OCI-M1 (cell line): ENCODE results near the gene SELENOV.
"Not testable (repeated sequence)": the region's sequence is repeated elsewhere in the genome, so short reads cannot be mapped to it uniquely, and the experiment has no call there.

Experiments used
- DNase-seq: peaks from one replicate; lab custom pipeline; 2025; lab: John Stamatoyannopoulos, UW

Gene SELENOV, protein sequence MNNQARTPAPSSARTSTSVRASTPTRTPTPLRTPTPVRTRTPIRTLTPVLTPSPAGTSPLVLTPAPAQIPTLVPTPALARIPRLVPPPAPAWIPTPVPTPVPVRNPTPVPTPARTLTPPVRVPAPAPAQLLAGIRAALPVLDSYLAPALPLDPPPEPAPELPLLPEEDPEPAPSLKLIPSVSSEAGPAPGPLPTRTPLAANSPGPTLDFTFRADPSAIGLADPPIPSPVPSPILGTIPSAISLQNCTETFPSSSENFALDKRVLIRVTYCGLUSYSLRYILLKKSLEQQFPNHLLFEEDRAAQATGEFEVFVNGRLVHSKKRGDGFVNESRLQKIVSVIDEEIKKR

DNA sequence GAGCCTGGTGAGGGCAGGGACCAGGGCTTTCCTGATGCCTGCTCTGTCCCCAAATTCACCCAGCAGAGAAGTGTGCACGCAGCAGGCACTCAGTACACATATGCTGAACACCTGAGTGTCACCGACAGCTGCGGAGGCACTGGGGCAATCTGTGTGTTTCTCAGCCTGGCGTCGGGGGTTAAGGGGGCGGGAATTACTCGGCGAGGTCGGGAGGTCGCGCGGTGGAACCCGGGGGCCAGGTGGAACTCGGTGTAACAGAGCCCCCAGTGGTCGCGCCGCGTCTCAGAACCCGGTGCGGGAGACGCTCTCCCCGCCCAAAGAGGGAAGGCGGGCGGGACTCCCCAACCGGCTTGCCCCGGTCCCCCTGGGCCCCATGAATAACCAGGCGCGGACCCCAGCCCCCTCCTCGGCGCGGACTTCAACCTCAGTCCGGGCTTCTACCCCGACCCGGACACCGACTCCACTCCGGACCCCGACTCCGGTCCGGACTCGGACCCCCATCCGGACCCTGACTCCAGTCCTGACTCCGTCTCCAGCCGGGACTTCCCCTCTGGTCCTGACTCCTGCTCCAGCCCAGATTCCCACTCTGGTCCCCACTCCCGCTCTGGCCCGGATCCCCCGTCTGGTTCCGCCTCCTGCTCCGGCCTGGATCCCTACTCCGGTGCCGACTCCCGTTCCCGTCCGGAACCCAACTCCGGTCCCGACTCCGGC is at the start of gene SELENOV:
Gene SELENOV, plus strand, starts transcription at position 300 of the 711 bp plus-strand sequence. Its CDS starts 74 bp downstream, at position 374.
- DNase-seq: no peak

DNA sequence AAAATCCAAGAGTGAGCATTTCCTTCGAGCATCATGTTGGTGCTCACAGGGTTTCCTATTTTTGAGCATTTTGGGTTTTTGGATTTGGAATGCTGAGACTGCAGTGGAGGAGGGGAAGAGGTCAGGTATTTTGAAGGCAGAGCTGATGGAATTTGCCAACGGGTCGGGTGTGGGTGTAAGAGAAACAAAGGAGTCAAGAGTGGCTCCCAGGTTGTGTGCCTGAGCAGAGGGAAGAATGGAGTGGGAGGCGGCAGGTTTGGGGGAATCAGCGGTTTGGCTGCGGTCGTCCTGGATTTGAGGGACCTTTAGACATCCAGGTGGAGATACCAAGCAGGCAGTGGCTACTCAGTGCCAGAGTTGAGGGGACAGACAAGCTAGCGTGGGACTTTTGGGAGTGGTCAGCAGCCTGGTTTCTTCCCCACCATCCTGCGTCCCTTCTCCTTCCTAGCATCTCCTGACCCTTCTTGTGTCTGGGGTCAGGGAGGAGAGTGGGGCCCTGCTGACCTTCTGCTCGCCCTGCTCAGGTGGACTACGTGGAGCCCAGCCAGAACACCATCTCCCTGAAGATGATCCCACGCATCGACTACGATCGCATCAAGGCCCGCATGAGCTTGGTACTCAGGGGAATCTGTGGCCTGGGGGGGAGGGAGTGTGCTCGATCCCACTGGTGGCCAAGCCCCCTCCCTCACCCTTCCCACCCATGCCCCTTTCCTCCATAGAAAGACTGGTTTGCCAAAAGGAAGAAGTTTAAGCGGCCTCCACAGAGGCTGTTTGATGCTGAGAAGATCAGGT is 48.8 kb upstream of the SELENOV start:
- no peak for DNase-seq

DNA sequence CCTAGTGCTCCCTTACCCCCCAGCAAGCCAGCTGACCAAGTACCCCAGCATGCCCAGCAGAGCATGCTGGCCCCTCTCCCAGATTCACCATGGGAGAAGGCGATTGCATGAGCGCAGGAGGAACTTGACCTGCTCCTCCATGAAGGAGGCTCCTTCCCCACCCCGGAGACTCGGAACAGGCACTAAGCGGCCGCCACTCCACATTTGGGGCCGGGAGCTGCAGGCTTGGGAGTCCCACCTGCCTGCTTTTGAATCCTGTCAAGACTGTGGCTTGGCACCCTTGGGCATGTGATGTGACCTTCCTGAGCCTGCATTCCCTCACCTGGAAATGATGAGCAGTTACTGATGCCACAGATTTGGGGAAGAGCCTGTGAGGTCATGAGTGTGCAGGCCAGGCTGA is 47.0 kb upstream of the SELENOV start:
- no peak for DNase-seq

DNA sequence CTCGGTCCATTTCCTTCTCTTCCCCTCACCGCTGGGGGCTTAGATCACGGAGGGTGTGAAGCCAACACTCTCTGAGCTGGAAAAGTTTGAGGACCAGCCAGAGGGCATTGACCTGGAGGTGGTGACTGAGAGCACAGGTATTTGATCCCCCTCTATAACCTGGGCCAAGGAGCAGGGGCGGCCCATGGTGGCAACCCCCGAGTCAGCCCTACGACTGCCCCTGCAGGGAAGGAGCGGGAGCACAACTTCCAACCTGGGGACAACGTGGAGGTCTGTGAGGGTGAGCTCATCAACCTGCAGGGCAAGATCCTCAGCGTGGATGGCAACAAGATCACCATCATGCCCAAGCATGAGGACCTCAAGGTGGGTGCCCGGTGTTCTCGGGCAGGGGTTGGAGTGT is 45.9 kb upstream of the SELENOV start:
- DNase-seq: no peak

DNA sequence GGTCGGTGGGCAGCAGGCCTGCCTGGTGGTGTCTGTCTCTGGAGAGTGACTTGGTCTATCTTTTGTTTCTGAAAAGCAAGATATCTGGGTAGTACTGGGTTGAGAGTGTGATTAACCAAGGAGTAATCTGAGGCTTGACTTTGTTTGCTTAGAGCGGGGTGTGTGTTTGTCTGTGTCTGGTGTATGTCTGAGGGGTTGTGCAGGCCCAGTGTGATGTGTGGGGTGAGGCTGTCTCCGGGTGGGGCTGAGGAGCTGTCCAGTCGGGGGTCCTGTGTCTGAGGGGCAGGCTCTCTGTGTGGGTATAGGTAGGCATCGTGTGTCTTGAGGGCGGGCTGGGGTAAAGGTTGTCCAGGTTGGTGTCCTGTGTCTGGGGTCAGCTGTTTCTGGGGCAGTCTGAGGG is 45.4 kb upstream of the SELENOV start:
- DNase-seq: no peak

DNA sequence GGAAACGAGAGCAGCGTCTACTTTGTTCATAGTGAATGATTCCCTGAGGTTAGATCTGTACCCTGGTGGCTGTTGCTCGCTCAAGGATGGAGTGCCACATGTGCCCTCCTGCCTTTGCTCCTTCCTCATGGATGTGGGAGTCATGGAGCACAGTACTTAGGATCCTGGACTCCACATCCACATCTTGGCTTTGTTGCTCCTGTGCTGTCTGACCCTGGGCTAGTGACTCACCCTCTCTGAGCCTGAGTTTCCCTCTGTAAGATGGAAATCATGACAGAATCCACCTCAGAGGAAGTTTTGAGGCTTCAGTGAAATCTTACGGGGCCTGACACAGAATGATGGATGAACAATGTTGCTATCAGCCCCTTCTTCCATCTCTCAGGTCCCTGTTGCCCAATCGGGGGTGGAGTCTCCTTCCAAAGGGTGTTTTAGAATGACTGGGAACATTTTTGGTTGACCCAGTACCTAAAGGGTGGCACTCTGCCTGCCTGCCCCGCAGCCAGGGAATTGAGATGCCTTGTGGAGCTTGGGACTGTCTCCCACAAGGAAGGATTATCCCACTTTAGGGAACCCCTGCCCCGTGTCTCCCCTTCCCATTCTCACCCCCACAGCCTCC is 44.1 kb upstream of the SELENOV start:
- no peak for DNase-seq

DNA sequence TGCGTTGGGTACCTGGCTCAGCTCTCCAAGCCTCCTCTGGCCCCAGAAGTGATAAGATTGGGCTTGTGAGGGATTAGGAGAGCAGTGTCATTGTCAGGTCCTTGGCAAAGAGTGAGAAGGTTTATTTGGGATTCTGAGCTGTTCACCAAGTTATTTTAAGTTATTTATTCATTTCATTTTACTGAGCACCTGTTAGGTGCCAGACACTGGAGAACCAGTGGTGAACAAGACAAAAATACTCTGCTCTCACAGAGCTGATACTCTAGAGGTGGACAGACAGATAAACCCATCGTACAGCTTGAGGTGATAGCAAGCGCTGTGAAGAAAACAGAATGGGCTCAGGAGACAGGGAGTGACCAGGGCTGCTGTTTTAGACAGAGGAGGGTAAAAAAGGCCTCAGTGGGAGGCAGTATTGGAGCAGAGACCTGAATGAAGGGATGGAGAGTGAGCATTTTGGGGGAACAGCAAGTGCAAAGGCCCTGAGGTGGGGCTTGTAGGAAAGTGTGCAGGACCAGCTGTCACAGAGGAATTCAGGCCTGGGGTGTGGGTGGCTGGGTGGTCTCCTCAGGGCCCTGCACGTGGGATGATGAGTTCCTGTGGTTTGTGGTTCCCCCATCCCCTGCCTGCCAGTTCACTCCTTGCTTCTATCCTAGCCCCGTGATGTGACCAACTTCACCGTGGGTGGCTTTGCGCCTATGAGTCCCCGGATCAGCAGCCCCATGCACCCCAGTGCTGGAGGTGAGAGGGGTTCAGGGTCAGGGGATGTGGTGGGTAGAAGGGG is 43.0 kb upstream of the SELENOV start:
- DNase-seq: no peak

DNA sequence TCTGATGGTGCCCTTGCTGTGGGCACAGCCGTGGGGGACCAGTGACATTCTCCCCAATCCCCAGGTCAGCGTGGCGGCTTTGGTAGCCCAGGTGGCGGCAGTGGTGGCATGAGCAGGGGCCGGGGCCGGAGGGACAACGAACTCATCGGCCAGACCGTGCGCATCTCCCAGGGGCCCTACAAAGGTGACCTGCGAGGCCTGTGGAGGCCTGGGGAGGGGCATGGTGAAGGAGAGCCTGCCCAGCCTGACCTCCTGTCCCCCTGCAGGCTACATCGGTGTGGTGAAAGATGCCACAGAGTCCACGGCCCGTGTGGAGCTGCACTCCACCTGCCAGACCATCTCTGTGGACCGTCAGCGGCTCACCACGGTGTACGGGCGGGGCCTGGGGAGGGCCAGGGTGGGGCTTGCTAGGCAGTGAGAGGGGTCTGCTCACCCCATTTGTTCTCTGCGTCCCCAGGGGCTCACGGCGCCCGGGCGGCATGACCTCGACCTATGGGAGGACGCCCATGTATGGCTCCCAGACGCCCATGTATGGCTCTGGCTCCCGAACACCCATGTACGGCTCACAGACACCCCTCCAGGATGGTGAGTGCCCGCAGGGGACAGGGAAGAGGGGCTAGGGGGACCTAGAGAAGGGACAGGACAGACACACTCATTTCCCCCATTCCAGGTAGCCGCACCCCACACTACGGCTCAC is 42.0 kb upstream of the SELENOV start:
- DNase-seq: no peak

DNA sequence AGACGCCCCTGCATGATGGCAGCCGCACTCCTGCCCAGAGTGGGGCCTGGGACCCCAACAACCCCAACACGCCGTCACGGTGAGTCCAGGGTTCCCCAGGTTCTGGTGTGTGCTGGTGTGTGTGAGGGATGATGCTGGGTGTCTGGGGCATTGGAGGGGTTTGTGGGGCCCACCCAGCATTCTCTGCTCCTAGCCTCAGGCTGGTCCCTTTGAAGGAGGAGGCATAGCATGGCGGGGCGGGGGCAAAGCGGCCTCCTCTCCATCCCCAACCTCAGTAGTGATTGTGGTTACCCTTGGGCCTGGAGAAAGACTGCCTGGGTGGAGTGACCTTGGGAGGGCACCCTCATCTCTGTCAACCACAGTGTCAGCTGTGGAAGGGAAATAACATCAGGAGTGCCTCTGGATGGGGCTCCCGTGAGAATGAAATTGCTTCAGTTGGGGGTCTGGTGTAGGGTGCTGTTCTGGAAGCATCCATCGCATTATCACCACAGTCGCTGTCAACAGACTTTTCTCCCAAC is 41.4 kb upstream of the SELENOV start:
- DNase-seq: no peak

DNA sequence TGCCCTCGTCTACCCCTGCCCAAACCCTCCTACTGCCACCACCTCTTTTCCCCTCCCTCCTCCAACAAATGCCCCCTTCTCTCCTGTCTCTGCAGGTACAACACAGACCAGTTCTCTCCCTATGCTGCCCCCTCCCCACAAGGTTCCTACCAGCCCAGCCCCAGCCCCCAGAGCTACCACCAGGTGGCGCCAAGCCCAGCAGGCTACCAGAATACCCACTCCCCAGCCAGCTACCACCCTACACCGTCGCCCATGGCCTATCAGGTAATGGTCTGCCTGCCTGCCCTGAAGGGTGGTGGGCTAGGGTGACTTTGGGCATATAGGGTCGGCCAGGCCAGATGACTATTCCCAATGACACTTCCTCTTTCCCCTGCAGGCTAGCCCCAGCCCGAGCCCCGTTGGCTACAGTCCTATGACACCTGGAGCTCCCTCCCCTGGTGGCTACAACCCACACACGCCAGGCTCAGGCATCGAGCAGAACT is 40.8 kb upstream of the SELENOV start:
- DNase-seq: peak; percentile 66

DNA sequence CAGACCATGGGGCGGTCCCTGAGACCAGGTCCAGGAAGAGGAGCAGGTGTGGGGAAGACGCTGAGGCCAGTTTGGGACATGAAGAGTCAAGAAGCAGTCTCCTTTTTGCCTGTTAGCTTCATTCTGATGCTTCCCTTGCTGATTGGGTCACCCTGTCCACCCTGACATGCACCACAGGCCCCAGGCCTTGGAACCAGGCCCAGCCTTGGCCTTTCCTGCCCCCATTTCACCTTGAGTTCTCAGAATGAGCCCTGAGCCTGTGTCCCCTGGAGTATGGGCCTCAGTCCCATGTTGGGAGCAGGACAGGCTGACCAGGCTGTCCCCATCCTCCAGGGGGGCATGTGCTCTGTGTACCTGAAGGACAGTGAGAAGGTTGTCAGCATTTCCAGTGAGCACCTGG is 39.2 kb upstream of the SELENOV start:
- DNase-seq: no peak

DNA sequence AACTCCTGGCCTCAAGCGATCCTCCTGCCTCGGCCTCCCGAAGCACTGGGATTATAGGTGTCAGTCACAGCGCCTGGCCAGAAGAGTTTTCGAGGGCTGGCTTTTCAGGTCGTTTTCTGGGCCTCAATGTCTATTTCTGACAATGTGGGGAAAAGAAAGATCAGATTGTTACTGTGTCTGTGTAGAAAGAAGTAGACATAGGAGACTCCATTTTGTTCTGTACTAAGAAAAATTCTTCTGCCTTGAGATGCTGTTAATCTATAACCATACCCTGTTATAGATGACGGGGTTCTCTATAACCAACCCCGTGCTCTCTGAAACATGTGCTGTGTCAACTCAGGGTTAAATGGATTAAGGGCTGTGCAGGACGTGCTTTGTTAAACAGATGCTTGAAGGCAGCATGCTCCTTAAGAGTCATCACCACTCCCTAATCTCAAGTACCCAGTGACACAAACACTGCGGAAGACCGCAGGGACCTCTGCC is 35.6 kb upstream of the SELENOV start:
- DNase-seq: not testable (repeated sequence)

DNA sequence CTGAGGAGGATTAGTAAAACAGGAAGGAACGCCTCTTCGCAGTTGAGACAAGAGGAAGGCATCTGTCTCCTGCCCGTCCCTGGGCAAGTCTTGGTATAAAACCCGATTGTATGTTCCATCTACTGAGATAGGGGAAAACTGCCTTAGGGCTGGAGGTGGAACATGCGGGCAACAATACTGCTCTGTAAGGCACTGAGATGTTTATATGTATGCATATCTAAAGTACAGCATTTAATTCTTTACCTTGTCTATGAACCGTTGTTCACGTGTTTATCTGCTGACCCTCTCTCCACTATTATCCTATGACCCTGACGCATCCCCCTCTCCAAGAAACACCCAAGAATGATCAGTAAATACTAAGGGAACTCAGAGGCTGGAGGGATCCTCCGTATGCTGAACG is 35.0 kb upstream of the SELENOV start:
- peak; percentile 65 for DNase-seq

DNA sequence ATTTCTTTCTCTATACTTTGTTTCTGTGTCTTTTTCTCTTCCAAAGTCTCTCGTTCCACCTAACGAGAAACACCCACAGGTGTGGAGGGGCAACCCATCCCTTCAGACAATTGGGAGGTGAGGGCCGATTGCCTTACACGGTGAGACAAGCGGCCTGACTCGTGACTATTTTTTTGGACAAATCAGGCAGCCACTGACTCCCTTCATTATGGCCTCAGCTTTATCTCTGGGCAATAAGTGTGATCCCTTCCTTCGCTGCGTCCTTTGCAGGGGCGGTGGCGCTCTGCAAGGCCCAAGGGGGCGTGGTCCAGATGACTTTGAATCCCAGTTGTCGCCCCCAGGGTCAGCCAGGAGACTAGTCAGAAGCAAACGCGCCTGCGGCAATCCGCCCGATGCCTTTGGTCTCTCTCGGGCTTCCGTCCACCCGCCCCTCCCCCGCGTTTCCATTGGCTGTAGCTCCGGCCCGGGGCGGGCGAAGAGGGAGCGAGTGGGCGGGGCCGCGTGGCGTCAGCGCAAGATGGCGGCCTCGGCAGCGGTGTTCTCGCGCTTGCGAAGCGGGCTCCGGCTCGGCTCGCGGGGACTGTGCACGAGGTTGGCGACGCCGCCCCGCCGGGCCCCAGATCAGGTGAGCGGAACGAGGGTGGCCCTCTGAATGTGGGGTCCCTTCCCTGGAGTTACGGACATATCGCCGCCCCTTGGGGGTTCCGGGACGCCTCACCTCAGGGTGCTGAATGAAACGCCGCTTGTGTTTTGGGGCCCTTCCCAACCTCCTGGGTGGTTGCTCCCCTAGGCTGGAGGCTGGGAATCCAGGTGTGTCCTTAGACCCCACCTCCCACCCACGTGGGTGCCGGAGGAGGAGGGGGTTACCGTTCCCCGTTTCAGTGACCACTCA is 34.4 kb upstream of the SELENOV start, which contains the start of gene TIMM50:
Gene TIMM50, plus strand, starts transcription at position 502 of the 892 bp plus-strand sequence. Its CDS starts 16 bp downstream, at position 518.
- DNase-seq: peak; percentile 100

DNA sequence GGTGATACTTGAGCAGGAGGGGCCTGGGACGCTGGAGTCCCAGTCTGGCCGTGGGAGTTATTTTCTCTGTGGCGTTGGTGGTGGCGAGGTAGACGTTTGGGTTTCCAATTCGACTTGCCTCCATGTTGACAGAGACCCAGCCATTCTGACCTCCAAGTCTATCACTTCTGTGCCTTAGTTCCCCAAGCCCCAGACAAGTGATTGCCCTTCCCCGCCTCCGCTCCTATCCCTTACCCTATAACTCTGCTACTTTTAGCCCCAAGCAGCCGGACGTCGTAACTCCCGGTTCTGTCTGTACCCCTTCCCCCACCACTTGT is 33.8 kb upstream of the SELENOV start:
- peak; percentile 52 for DNase-seq

DNA sequence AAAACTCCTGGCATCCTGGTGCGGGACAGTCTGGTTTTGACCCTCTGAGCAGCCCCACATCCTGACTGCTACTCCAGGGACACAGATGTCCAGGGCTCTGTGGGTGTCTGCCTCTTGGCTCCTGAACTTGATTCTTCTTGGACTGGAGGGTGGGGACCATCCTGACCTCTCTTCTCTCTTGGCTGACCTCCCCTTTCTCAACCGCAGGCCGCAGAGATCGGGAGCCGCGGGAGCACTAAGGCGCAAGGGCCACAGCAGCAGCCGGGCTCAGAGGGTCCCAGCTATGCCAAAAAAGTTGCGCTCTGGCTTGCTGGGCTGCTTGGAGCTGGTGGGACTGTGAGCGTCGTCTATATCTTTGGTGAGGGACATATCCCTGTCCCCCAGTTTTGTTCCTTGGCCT is 33.3 kb upstream of the SELENOV start:
- no peak for DNase-seq

DNA sequence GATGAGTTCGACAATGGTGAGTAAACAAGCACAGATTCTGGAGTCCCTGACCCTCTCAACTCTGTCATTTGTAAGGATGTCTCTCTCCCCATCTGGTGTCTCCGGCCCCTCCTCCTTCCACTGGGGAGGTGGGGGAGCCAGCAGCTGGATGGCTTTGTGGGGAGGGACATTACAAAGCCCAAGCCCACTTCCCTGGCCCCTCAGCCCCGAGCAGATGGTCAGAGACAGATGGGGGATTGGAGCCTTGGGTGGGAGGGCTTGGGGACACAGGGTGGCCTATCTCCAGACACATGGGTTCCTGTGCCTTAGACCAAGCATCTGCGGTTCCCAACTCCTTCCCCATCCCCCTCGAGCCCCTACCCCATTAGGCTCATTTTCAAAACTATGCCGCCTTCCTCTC is 31.8 kb upstream of the SELENOV start:
- no peak for DNase-seq

DNA sequence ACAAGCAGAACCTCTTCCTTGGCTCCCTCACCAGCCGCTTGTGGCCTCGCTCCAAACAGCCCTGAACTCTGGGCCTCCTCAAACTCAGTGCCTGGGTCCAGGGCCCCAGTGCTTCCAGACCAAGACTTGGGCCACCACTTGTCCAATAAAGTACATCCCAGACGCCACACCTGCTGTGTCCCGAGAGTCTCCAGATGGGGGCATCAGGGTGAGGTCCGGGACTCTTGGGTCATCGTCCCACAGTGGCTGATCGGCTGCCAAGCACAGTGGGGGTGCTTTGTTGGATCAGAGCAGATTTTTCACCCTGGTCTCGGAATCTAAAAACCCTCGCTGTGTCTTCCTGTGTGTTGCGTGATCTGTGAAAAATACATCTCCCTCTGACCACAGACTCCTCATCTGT is 25.2 kb upstream of the SELENOV start:
- no peak for DNase-seq

DNA sequence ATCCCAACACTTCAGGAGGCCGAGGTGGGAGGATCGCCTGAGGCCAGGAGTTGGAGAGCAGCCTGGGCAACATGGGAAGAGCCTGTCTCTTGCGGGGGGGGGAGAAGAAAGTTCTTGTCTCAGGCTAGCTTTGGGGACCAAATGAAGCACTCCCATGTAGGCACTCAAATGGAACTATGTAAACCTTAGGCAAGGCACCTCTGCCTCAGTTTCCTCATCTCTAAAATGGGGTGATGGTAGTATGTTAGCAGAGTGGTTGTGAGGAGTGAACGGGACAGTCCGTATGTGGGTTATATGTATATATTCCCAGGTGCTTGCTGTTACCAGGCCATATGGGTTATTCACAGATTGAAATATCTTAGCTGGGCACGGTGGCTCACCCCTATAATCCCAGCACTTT is 22.7 kb upstream of the SELENOV start:
- DNase-seq: no peak
